Measurements from ENCODE around the gene UMOD.

The UMOD gene

DNA sequence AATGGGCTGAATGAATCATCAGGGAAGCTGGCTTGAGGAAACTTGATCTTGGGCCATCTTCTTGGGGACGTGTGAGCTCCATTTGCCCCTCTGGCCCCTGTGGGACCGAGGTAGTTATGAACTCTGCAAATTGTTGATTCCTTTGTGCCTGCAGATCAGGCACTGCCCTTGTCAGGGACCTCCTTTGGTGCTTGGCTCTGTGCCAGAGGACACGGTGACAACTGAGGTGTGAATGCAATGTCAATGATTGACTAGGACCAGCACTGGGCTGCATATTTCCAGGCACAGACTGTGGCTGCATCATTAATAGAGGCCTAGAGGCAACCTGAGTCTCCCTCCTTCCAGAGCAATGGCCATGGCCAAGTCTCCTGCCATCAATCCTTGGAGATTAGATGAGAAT is 28.3 kb upstream of the UMOD start:
- Histone ChIP-seq H3K27me3 (ENCODE audit: insufficient read depth, low read length, poor library complexity, severe bottlenecking) (no peaks in the 10 kb centered on the region), H3K4me1 (ENCODE audit: insufficient read depth, low read length, poor library complexity, severe bottlenecking) (no peaks in the 10 kb centered on the region), H3F3A (ENCODE audit: low read depth) (no peaks in the 10 kb centered on the region), H3K9me3 (ENCODE audit: insufficient read depth, low read depth, low read length) (no peaks in the 10 kb centered on the region), H3K9me2 (replicated peaks; ENCODE audit: low read depth, low read length) (no peaks in the 10 kb centered on the region), H2AFZ (ENCODE audit: low read length) (no peak overlapping the region), H3K4me3 (ENCODE audit: low read length, poor library complexity, severe bottlenecking) (no peak overlapping the region), H4K20me1 (ENCODE audit: insufficient read depth, low read length, poor library complexity, severe bottlenecking) (no peaks in the 10 kb centered on the region), H3K9ac (ENCODE audit: low read depth, low read length, poor library complexity, severe bottlenecking) (no peak overlapping the region), H3K79me2 (ENCODE audit: insufficient read depth, low read length) (no peaks in the 10 kb centered on the region), H3K36me3 (ENCODE audit: insufficient read depth, low read length) (no peaks in the 10 kb centered on the region), H3K4me2 (ENCODE audit: low read depth, low read length, poor library complexity, severe bottlenecking) (no peak overlapping the region)
- TF ChIP-seq, protein P1, sequence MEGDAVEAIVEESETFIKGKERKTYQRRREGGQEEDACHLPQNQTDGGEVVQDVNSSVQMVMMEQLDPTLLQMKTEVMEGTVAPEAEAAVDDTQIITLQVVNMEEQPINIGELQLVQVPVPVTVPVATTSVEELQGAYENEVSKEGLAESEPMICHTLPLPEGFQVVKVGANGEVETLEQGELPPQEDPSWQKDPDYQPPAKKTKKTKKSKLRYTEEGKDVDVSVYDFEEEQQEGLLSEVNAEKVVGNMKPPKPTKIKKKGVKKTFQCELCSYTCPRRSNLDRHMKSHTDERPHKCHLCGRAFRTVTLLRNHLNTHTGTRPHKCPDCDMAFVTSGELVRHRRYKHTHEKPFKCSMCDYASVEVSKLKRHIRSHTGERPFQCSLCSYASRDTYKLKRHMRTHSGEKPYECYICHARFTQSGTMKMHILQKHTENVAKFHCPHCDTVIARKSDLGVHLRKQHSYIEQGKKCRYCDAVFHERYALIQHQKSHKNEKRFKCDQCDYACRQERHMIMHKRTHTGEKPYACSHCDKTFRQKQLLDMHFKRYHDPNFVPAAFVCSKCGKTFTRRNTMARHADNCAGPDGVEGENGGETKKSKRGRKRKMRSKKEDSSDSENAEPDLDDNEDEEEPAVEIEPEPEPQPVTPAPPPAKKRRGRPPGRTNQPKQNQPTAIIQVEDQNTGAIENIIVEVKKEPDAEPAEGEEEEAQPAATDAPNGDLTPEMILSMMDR (conservative IDR thresholded peaks at IDR 0.05; ENCODE audit: low read length): no peak
- TF ChIP-seq EZH2phosphoT487 (IDR thresholded peaks at IDR 0.05; ENCODE audit: borderline replicate concordance): no peak

- Histone ChIP-seq H3K9ac (ENCODE audit: low read depth, low read length, poor library complexity, severe bottlenecking) (no peak overlapping the region), H3K4me1 (ENCODE audit: insufficient read depth, low read length, poor library complexity, severe bottlenecking) (no peaks in the 10 kb centered on the region), H4K20me1 (ENCODE audit: insufficient read depth, low read length, poor library complexity, severe bottlenecking) (no peaks in the 10 kb centered on the region), H3K9me2 (replicated peaks; ENCODE audit: low read depth, low read length) (no peaks in the 10 kb centered on the region), H3K79me2 (ENCODE audit: insufficient read depth, low read length) (no peaks in the 10 kb centered on the region), H3K27me3 (ENCODE audit: insufficient read depth, low read length, poor library complexity, severe bottlenecking) (no peaks in the 10 kb centered on the region), H3K36me3 (ENCODE audit: insufficient read depth, low read length) (no peaks in the 10 kb centered on the region), H3K4me3 (ENCODE audit: low read length, poor library complexity, severe bottlenecking) (no peak overlapping the region), H3K9me3 (ENCODE audit: insufficient read depth, low read depth, low read length) (no peaks in the 10 kb centered on the region), H3F3A (ENCODE audit: low read depth) (no peaks in the 10 kb centered on the region), H2AFZ (ENCODE audit: low read length) (no peak overlapping the region), H3K4me2 (ENCODE audit: low read depth, low read length, poor library complexity, severe bottlenecking) (no peak overlapping the region)
- TF ChIP-seq EZH2phosphoT487 (IDR thresholded peaks at IDR 0.05; ENCODE audit: borderline replicate concordance): no peak
- TF ChIP-seq, protein P1 (conservative IDR thresholded peaks at IDR 0.05; ENCODE audit: low read length): no peak
Measured at GRCh38 chr16:20377181-20377580, 24.7 kb upstream of the UMOD start.

DNA sequence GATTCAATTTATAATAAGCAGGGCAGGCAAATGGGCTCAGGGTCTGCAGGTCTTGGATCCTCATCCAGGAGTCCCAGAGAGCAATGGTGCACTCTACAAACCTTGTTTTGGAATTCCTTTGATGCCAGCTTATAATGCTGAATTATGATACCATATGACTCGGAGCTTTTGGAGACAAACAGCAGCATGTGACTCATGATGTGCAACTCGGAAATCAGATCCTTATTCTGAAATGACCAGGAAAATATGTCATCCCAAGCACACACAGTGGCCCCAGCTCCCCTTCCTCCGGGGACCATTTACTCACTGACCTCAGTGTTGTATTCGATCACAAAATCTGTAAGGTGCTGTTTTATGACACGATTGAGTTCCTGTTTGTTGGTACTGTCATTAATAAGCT is 20.2 kb upstream of the UMOD start:
- 0 out of 2 replicates have a peak, but pooled peaks cover 3% of the 10 kb centered on the region for H3K9me3 ChIP-seq (ENCODE audit: insufficient read depth, low read depth, low read length)
- no peaks in the 10 kb centered on the region for H3K9me2 ChIP-seq (replicated peaks; ENCODE audit: low read depth, low read length)
- no peaks in the 10 kb centered on the region for H3K79me2 ChIP-seq (ENCODE audit: insufficient read depth, low read length)
- H3K9ac ChIP-seq (ENCODE audit: low read depth, low read length, poor library complexity, severe bottlenecking): no peak overlapping the region
- H3K36me3 ChIP-seq (ENCODE audit: insufficient read depth, low read length): no peaks in the 10 kb centered on the region
- no peaks in the 10 kb centered on the region for H3F3A ChIP-seq (ENCODE audit: low read depth)
- no peaks in the 10 kb centered on the region for H4K20me1 ChIP-seq (ENCODE audit: insufficient read depth, low read length, poor library complexity, severe bottlenecking)
- H2AFZ ChIP-seq (ENCODE audit: low read length): no peak overlapping the region
- no peak overlapping the region for H3K4me3 ChIP-seq (ENCODE audit: low read length, poor library complexity, severe bottlenecking)
- TF ChIP-seq, protein P1 (conservative IDR thresholded peaks at IDR 0.05; ENCODE audit: low read length): no peak
- no peaks in the 10 kb centered on the region for H3K4me1 ChIP-seq (ENCODE audit: insufficient read depth, low read length, poor library complexity, severe bottlenecking)
- no peaks in the 10 kb centered on the region for H3K27me3 ChIP-seq (ENCODE audit: insufficient read depth, low read length, poor library complexity, severe bottlenecking)
- H3K4me2 ChIP-seq (ENCODE audit: low read depth, low read length, poor library complexity, severe bottlenecking): no peak overlapping the region

Data from Loucy (cell line).